IMR-90 (cell line): ENCODE measurements around the gene ATG3. TPM values are rescaled to one million over a fixed set of nuclear protein-coding genes. Genes with fewer than 3 reads are reported as not detected.
"Not testable (repeated sequence)": the region's sequence is repeated elsewhere in the genome, so short reads cannot be mapped to it uniquely, and the experiment has no call there.

Experiments
- ATAC-seq: fragments of 200-7000 bp; cut with Tn5 transposase; 2 replicates; pipeline ENCODE4 v1.9.1; 2020; ENCODE audit warnings: low read depth, mild to moderate bottlenecking, moderate library complexity
- BruUV-seq: library from RNA; stranded (reverse); fragments of 400-500 nt; replicated peaks from 2 replicates; lab custom pipeline; 2021; lab: Mats Ljungman, UMichigan
- CTCF ChIA-PET: fragments of 300-600 bp; formaldehyde crosslinking; extraction: SDS; loops from one replicate; lab custom pipeline; 2021; ENCODE audit warnings: antibody characterized with exemption; lab: Yijun Ruan, JAX
- POLR2A ChIA-PET: fragments of 300-600 bp; sonication (Branson Sonifier 250); formaldehyde crosslinking; loops from one replicate; lab custom pipeline; 2022; ENCODE audit warnings: antibody characterized with exemption; ENCODE audit not compliant: unreplicated experiment; lab: Charles Lee
- DNase-seq: peaks from one replicate; pipeline ENCODE4 v3.0.0; 2013
- H2AFZ ChIP-seq: replicated peaks from 2 replicates; pipeline ENCODE3; 2013; ENCODE audit warnings: low read length, mild to moderate bottlenecking; ENCODE audit not compliant: poor library complexity
- H2AK5ac ChIP-seq: 2 replicates; pipeline ENCODE4 v1.6.1; 2013; ENCODE audit warnings: low read depth, low read length, inconsistent platforms
- H2AK9ac ChIP-seq: replicated peaks from 2 replicates; pipeline ENCODE3; 2013; ENCODE audit warnings: mild to moderate bottlenecking, low read depth, low read length, moderate library complexity; ENCODE audit not compliant: poor library complexity
- H2BK120ac ChIP-seq: 2 replicates; pipeline ENCODE4 v1.6.1; 2013; ENCODE audit warnings: low read depth, low read length, inconsistent platforms
- H2BK15ac ChIP-seq: 3 replicates; pipeline ENCODE4 v1.6.1; 2013; ENCODE audit warnings: low read depth, low read length, inconsistent platforms
- H2BK20ac ChIP-seq: 2 replicates; pipeline ENCODE4 v1.6.1; 2013; ENCODE audit warnings: low read depth, mild to moderate bottlenecking, inconsistent platforms, low read length, moderate library complexity
- H2BK5ac ChIP-seq: 2 replicates; pipeline ENCODE4 v1.6.1; 2013; ENCODE audit warnings: mild to moderate bottlenecking, low read depth, low read length, inconsistent platforms; ENCODE audit not compliant: poor library complexity, severe bottlenecking
- H3K14ac ChIP-seq: replicated peaks from 2 replicates; pipeline ENCODE4 v1.6.1; 2013; ENCODE audit warnings: low read depth, low read length, inconsistent platforms
- H3K18ac ChIP-seq: 2 replicates; pipeline ENCODE4 v1.6.1; 2013; ENCODE audit warnings: low read depth, low read length, control low read depth
- H3K23ac ChIP-seq: 2 replicates; pipeline ENCODE4 v1.6.1; 2013; ENCODE audit warnings: low read depth, low read length, inconsistent platforms
- H3K27ac ChIP-seq: 2 replicates; pipeline ENCODE4 v1.5.1; 2013; ENCODE audit warnings: mild to moderate bottlenecking, control low read depth, low read length; ENCODE audit not compliant: insufficient read depth
- H3K27me3 ChIP-seq: 2 replicates; pipeline ENCODE4 v1.6.1; 2013; ENCODE audit warnings: low read length; ENCODE audit not compliant: control insufficient read depth, insufficient read depth
- H3K36me3 ChIP-seq: 2 replicates; pipeline ENCODE4 v1.6.1; 2013; ENCODE audit warnings: low read length, mixed read lengths; ENCODE audit not compliant: control insufficient read depth, insufficient read depth
- H3K4ac ChIP-seq: 2 replicates; pipeline ENCODE4 v1.6.1; 2013; ENCODE audit warnings: low read depth, low read length, inconsistent platforms
- H3K4me1 ChIP-seq: 2 replicates; pipeline ENCODE4 v1.6.1; 2013; ENCODE audit warnings: low read length, mixed read lengths; ENCODE audit not compliant: control insufficient read depth, insufficient read depth
- H3K4me2 ChIP-seq: 2 replicates; pipeline ENCODE4 v1.6.1; 2013; ENCODE audit warnings: low read depth, mild to moderate bottlenecking, control low read depth, low read length, moderate library complexity
- H3K4me3 ChIP-seq: 2 replicates; pipeline ENCODE4 v1.5.1; 2013; ENCODE audit warnings: low read depth, mild to moderate bottlenecking, control low read depth, low read length, moderate library complexity; ENCODE audit not compliant: insufficient read depth
- H3K56ac ChIP-seq: 2 replicates; pipeline ENCODE4 v1.6.1; 2013; ENCODE audit warnings: low read length, inconsistent platforms; ENCODE audit not compliant: insufficient read depth; ENCODE audit errors: extremely low read depth
- H3K79me1 ChIP-seq, 2 experiments: 2 replicates each; pipeline ENCODE4 v1.6.1; 2013; ENCODE audit warnings: low read length in 2 of 2, inconsistent platforms in 1 of 2, low read depth in 1 of 2
- H3K9ac ChIP-seq: 2 replicates; pipeline ENCODE4 v1.6.1; 2013; ENCODE audit warnings: low read depth, low read length, control low read depth
- H3K9me1 ChIP-seq: 2 replicates; pipeline ENCODE4 v1.6.1; 2013; ENCODE audit warnings: low read length, inconsistent platforms; ENCODE audit not compliant: insufficient read depth
- H3K9me3 ChIP-seq: 2 replicates; pipeline ENCODE4 v1.6.1; 2013; ENCODE audit warnings: low read length; ENCODE audit not compliant: control insufficient read depth, insufficient read depth
- H4K20me1 ChIP-seq: 2 replicates; pipeline ENCODE4 v1.6.1; 2013; ENCODE audit warnings: low read length, inconsistent platforms; ENCODE audit not compliant: insufficient read depth
- H4K5ac ChIP-seq: 2 replicates; pipeline ENCODE4 v1.6.1; 2013; ENCODE audit warnings: mild to moderate bottlenecking, low read depth, low read length, control low read depth
- H4K8ac ChIP-seq, 2 experiments: 2 replicates each; pipeline ENCODE4 v1.6.1; 2013; ENCODE audit warnings: low read depth in 2 of 2, low read length in 2 of 2, control low read depth in 1 of 2, inconsistent platforms in 1 of 2
- H4K91ac ChIP-seq: 2 replicates; pipeline ENCODE4 v1.6.1; 2013; ENCODE audit warnings: low read depth, low read length, inconsistent platforms; ENCODE audit not compliant: insufficient read depth
- WGBS, 2 experiments: methylation state at CpG; one replicate each; pipeline versions ENCODE4 v1.1.5 to v1.1.7; 2013; ENCODE audit warnings: missing lambda C conversion rate in 2 of 2; ENCODE audit not compliant: insufficient read length in 1 of 2; ENCODE audit errors: extremely low coverage in 2 of 2; 5-methylcytosine and 5-hydroxymethylcytosine counted together
- dilution Hi-C: fragments of 300-500 bp; cut with HindIII; formaldehyde crosslinking; loops from one replicate; pipeline ENCODE4 v1.14.3; 2018; ENCODE audit warnings: low sequenced_read_pairs; ENCODE audit not compliant: unreplicated experiment
- in situ Hi-C: fragments of 300-500 bp; cut with MboI; formaldehyde crosslinking; loops from 3 replicates; pipeline ENCODE4 v1.14.3; 2019; ENCODE audit warnings: low sequenced_read_pairs, inconsistent platforms, mixed read lengths
- intact Hi-C: fragments of 100-400 bp; cut with micrococcal nuclease; formaldehyde crosslinking; loops from 2 replicates; pipeline ENCODE4 v1.10.0; 2022
- polyA plus RNA-seq, 3 experiments: library from polyadenylated mRNA; depleted of rRNA; stranded (reverse); fragments of >200 nt; gene quantifications; 2 replicates each; pipeline ENCODE4 v1.2.3, GENCODE V29; 2012; ENCODE audit warnings: low replicate concordance in 1 of 3
- total RNA-seq: library from RNA; depleted of rRNA; stranded (reverse); fragments of >200 nt; gene quantifications from 2 replicates; pipeline ENCODE4 v1.2.3, GENCODE V29; 2012

ATG3 gene
- total and polyA plus RNA-seq, 2 of the 4 experiments (the other 2 are of a cell fraction): 30.8 to 31.7 TPM

GRCh38 chr3:112524127-112524526 is 37.6 kb downstream of the ATG3 start:
- H2AFZ ChIP-seq, DNase-seq, H2BK15ac ChIP-seq, H2BK5ac ChIP-seq, H3K27me3 ChIP-seq, H3K27ac ChIP-seq, H3K79me1 ChIP-seq, H4K8ac ChIP-seq, H3K4me2 ChIP-seq, H3K36me3 ChIP-seq, CTCF ChIA-PET, H3K56ac ChIP-seq, H3K4me3 ChIP-seq, H2BK120ac ChIP-seq, H2AK5ac ChIP-seq, H3K9me3 ChIP-seq, ATAC-seq, H3K18ac ChIP-seq, H3K4ac ChIP-seq, BruUV-seq, H2AK9ac ChIP-seq, H3K23ac ChIP-seq, H4K91ac ChIP-seq, H3K14ac ChIP-seq, H4K20me1 ChIP-seq, H3K9me1 ChIP-seq, intact Hi-C loops, H2BK20ac ChIP-seq, H3K4me1 ChIP-seq, H3K9ac ChIP-seq, H4K5ac ChIP-seq, POLR2A ChIA-PET: not testable (repeated sequence)
- no CpG with 5 or more reads among the region's 6 CpGs for WGBS, 2 experiments
- in situ Hi-C loops (loop anchor here (5.0 to 25.0 kb wide), 3 partner anchors 192 to 387 kb away; partner anchors contain the start of genes CD200, GCSAM and SLC9C1), dilution Hi-C loops (loop anchor here (25.0 kb wide), 1 partner anchor 212 kb away; no protein-coding TSS in a partner anchor)
